PC-3 (cell line): ENCODE data around the gene FRMPD4. TPM values are rescaled to one million over a fixed set of nuclear protein-coding genes. Genes with fewer than 3 reads are reported as not detected.

Experiments
- ATAC-seq: fragments of 200-7000 bp; cut with Tn5 transposase; 2 replicates; pipeline ENCODE4 v1.9.1; 2020; ENCODE audit warnings: mild to moderate bottlenecking, moderate library complexity
- BruUV-seq: library from RNA; stranded (reverse); fragments of 400-500 nt; replicated peaks from 2 replicates; lab custom pipeline; 2021; lab: Mats Ljungman, UMichigan
- CTCF ChIA-PET: fragments of 300-600 bp; sonication (Branson Sonifier 250); formaldehyde crosslinking; loops from one replicate; lab custom pipeline; 2022; ENCODE audit warnings: antibody characterized with exemption; lab: Charles Lee
- POLR2A ChIA-PET: fragments of 300-600 bp; sonication (Branson Sonifier 250); formaldehyde crosslinking; loops from one replicate; lab custom pipeline; 2022; ENCODE audit warnings: antibody characterized with exemption; ENCODE audit not compliant: unreplicated experiment; lab: Charles Lee
- DNase-seq: peaks from one replicate; pipeline ENCODE4 v3.0.0-alpha.2; 2015
- H2AFZ ChIP-seq: fragments of 300-600 bp; sonication (generic); 2 replicates; pipeline ENCODE4 v1.6.0; 2016; ENCODE audit warnings: antibody characterized with exemption, low read length
- H3F3A ChIP-seq: fragments of 300-600 bp; sonication (generic); one replicate; pipeline ENCODE4 v1.6.0; 2017; ENCODE audit warnings: antibody characterized with exemption, low read length, control low read depth, mild to moderate bottlenecking; ENCODE audit not compliant: unreplicated experiment
- H3K27ac ChIP-seq: fragments of 300-600 bp; sonication (generic); 2 replicates; pipeline ENCODE4 v1.5.1; 2016; ENCODE audit warnings: mild to moderate bottlenecking, low read length
- H3K27me3 ChIP-seq: fragments of 300-600 bp; sonication (generic); 2 replicates; pipeline ENCODE4 v1.6.1; 2016; ENCODE audit warnings: low read length, mixed read lengths
- H3K36me3 ChIP-seq: fragments of 300-600 bp; sonication (generic); 2 replicates; pipeline ENCODE4 v1.6.1; 2016; ENCODE audit warnings: low read depth, mixed run types, low read length, mixed read lengths
- H3K4me1 ChIP-seq: fragments of 300-600 bp; sonication (generic); 2 replicates; pipeline ENCODE4 v1.5.1; 2016; ENCODE audit warnings: low read length; ENCODE audit not compliant: insufficient read depth
- H3K4me2 ChIP-seq: fragments of 300-600 bp; sonication (generic); 2 replicates; pipeline ENCODE4 v1.6.0; 2016; ENCODE audit warnings: low read length
- H3K4me3 ChIP-seq: fragments of 300-600 bp; sonication (generic); 2 replicates; pipeline ENCODE4 v1.5.1; 2016; ENCODE audit warnings: mild to moderate bottlenecking, low read length, mixed read lengths
- H3K79me2 ChIP-seq: fragments of 300-600 bp; sonication (generic); 2 replicates; pipeline ENCODE4 v1.6.1; 2017; ENCODE audit warnings: low read length, mixed read lengths
- H3K9ac ChIP-seq: fragments of 300-600 bp; sonication (generic); 2 replicates; pipeline ENCODE4 v1.6.0; 2016; ENCODE audit warnings: mild to moderate bottlenecking, low read length
- H3K9me2 ChIP-seq: fragments of 300-600 bp; sonication (generic); replicated peaks from 2 replicates; pipeline ENCODE4 v1.6.1; 2016; ENCODE audit warnings: mixed run types, low read length, mixed read lengths
- H3K9me3 ChIP-seq: fragments of 300-600 bp; sonication (generic); 2 replicates; pipeline ENCODE4 v1.6.1; 2016; ENCODE audit warnings: low read length, mixed read lengths
- H4K20me1 ChIP-seq: fragments of 300-600 bp; sonication (generic); 2 replicates; pipeline ENCODE4 v1.6.1; 2016; ENCODE audit warnings: low read length, mixed read lengths
- EZH2 ChIP-seq: fragments of 300-600 bp; sonication (generic); IDR thresholded peaks from one replicate; pipeline ENCODE4 v1.6.1; 2017; ENCODE audit warnings: antibody characterized with exemption, mild to moderate bottlenecking, low read length; ENCODE audit not compliant: unreplicated experiment
- EZH2phosphoT487 ChIP-seq: fragments of 300-600 bp; sonication (generic); IDR thresholded peaks from 2 replicates; pipeline ENCODE4 v1.6.1; 2018; ENCODE audit warnings: mild to moderate bottlenecking, antibody characterized with exemption, low read length, borderline replicate concordance
- intact Hi-C: fragments of 100-400 bp; cut with micrococcal nuclease; formaldehyde crosslinking; loops from 2 replicates; pipeline ENCODE4 v1.9.0; 2023
- total RNA-seq: library from RNA; depleted of rRNA; stranded (reverse); fragments of >200 nt; gene quantifications from 2 replicates; pipeline ENCODE4 v1.2.3, GENCODE V29; 2014
- TF ChIP-seq, protein P1 (sequence below): fragments of 300-600 bp; sonication (generic); conservative IDR thresholded peaks from 2 replicates; pipeline ENCODE4 v1.5.1; 2017; ENCODE audit warnings: antibody characterized with exemption, low read depth, mild to moderate bottlenecking, low read length

The FRMPD4 gene
- total RNA-seq, 1 experiment from 2014 or later = 0.15 TPM

GRCh38 chrX:12747433-12747832, 609.2 kb downstream of the FRMPD4 start:
- Histone ChIP-seq H3K4me3 (no peak overlapping the region), H2AFZ (no peak overlapping the region), H3K27me3 (no peaks in the 10 kb centered on the region), H3K9me3 (no peaks in the 10 kb centered on the region), H3K4me2 (no peak overlapping the region), H3K4me1 (no peaks in the 10 kb centered on the region), H3K9ac (no peak overlapping the region), H3K79me2 (no peaks in the 10 kb centered on the region), H3K36me3 (no peaks in the 10 kb centered on the region), H3K9me2 (no peaks in the 10 kb centered on the region), H3K27ac (no peak overlapping the region), H4K20me1 (no peaks in the 10 kb centered on the region), H3F3A (no peaks in the 10 kb centered on the region)
- intact Hi-C loops = no loop called here
- CTCF ChIA-PET = no interaction called here
- BruUV-seq = no TSS peak
- no peak for DNase-seq
- POLR2A ChIA-PET = no interaction called here
- ATAC-seq = no peak
- TF ChIP-seq EZH2phosphoT487 = no peak
- TF ChIP-seq, protein P1, sequence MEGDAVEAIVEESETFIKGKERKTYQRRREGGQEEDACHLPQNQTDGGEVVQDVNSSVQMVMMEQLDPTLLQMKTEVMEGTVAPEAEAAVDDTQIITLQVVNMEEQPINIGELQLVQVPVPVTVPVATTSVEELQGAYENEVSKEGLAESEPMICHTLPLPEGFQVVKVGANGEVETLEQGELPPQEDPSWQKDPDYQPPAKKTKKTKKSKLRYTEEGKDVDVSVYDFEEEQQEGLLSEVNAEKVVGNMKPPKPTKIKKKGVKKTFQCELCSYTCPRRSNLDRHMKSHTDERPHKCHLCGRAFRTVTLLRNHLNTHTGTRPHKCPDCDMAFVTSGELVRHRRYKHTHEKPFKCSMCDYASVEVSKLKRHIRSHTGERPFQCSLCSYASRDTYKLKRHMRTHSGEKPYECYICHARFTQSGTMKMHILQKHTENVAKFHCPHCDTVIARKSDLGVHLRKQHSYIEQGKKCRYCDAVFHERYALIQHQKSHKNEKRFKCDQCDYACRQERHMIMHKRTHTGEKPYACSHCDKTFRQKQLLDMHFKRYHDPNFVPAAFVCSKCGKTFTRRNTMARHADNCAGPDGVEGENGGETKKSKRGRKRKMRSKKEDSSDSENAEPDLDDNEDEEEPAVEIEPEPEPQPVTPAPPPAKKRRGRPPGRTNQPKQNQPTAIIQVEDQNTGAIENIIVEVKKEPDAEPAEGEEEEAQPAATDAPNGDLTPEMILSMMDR = no peak
- TF ChIP-seq EZH2 = no peak

GRCh38 chrX:12751887-12752286, 613.6 kb downstream of the FRMPD4 start:
- no peaks in the 10 kb centered on the region for H3K4me1 ChIP-seq
- H3K4me2 ChIP-seq = no peak overlapping the region
- H3K4me3 ChIP-seq = no peak overlapping the region
- BruUV-seq = no TSS peak
- no peaks in the 10 kb centered on the region for H3F3A ChIP-seq
- no peaks in the 10 kb centered on the region for H4K20me1 ChIP-seq
- ATAC-seq (no peak), DNase-seq (no peak)
- H3K9ac ChIP-seq = no peak overlapping the region
- H3K9me3 ChIP-seq = no peaks in the 10 kb centered on the region
- H3K9me2 ChIP-seq = no peaks in the 10 kb centered on the region
- no peak overlapping the region for H2AFZ ChIP-seq
- H3K27me3 ChIP-seq = no peaks in the 10 kb centered on the region
- intact Hi-C loops = no loop called here
- TF ChIP-seq, protein P1 = no peak
- no peak for TF ChIP-seq EZH2
- no peak for TF ChIP-seq EZH2phosphoT487
- H3K36me3 ChIP-seq = no peaks in the 10 kb centered on the region
- no peaks in the 10 kb centered on the region for H3K79me2 ChIP-seq
- ChIA-PET CTCF (interaction anchor here (0.6 kb wide), 1 partner anchor 1840 kb away, joined by 3 read pairs; no protein-coding TSS in a partner anchor), POLR2A (no interaction called here)
- H3K27ac ChIP-seq = no peak overlapping the region

GRCh38 chrX:12753366-12753765, 615.1 kb downstream of the FRMPD4 start:
- no peak for DNase-seq
- no peak overlapping the region for H3K9ac ChIP-seq
- no peak for ATAC-seq
- no peak overlapping the region for H3K4me2 ChIP-seq
- TF ChIP-seq, protein P1 = no peak
- no peak for TF ChIP-seq EZH2
- TF ChIP-seq EZH2phosphoT487 = no peak
- no peak overlapping the region for H3K4me3 ChIP-seq
- no peaks in the 10 kb centered on the region for H3F3A ChIP-seq
- H3K27ac ChIP-seq = no peak overlapping the region
- no peak overlapping the region for H2AFZ ChIP-seq
- H3K4me1 ChIP-seq = no peaks in the 10 kb centered on the region
- H3K9me2 ChIP-seq = no peaks in the 10 kb centered on the region
- ChIA-PET CTCF (no interaction called here), POLR2A (no interaction called here)
- H3K9me3 ChIP-seq = no peaks in the 10 kb centered on the region
- no peaks in the 10 kb centered on the region for H3K27me3 ChIP-seq
- no peaks in the 10 kb centered on the region for H3K36me3 ChIP-seq
- intact Hi-C loops = no loop called here
- H4K20me1 ChIP-seq = no peaks in the 10 kb centered on the region
- no peaks in the 10 kb centered on the region for H3K79me2 ChIP-seq
- no TSS peak for BruUV-seq
